CD4-positive, alpha-beta T cell treated with Interleukin-12 subunit alpha and Interleukin-12 subunit beta, for 1 hour (primary cell): ENCODE results near the gene DKKL1.
"Not testable (repeated sequence)": the region's sequence is repeated elsewhere in the genome, so short reads cannot be mapped to it uniquely, and the experiment has no call there.

Experiments used
- DNase-seq: peaks from one replicate; pipeline ENCODE4 v3.0.0-alpha.2; 2020

The DKKL1 gene

GRCh38 chr19:49363268-49364082, at the start of gene DKKL1:
Gene DKKL1, plus strand, starts transcription at chr19:49363877. Its CDS starts 122 bp downstream, at chr19:49363999.
- peak; percentile 73 for DNase-seq

GRCh38 chr19:49315111-49315510, 48.6 kb upstream of the DKKL1 start:
- no peak for DNase-seq

- no peak for DNase-seq
Observed at GRCh38 chr19:49316284-49316683, 47.4 kb upstream of the DKKL1 start.

GRCh38 chr19:49318296-49318695, 45.4 kb upstream of the DKKL1 start:
- DNase-seq = no peak

- no peak for DNase-seq
Observed at GRCh38 chr19:49324801-49325576, 38.7 kb upstream of the DKKL1 start, which contains the start of gene SLC6A16. Gene SLC6A16, minus strand, starts transcription at chr19:49325191. Its CDS starts 13,844 bp downstream, at chr19:49311347.

- not testable (repeated sequence) for DNase-seq
Observed at GRCh38 chr19:49325756-49326155, 37.9 kb upstream of the DKKL1 start.

- DNase-seq = no peak
Observed at GRCh38 chr19:49326165-49326704, 37.4 kb upstream of the DKKL1 start.

- peak; percentile 60 for DNase-seq
Observed at GRCh38 chr19:49327878-49328544, 35.7 kb upstream of the DKKL1 start.

- DNase-seq = no peak
Observed at GRCh38 chr19:49328741-49329140, 34.9 kb upstream of the DKKL1 start.

GRCh38 chr19:49331187-49331586, 32.5 kb upstream of the DKKL1 start:
- DNase-seq = not testable (repeated sequence)

- peak; percentile 76 for DNase-seq
Observed at GRCh38 chr19:49331616-49332055, 32.0 kb upstream of the DKKL1 start.

- not testable (repeated sequence) for DNase-seq
Observed at GRCh38 chr19:49332691-49333417, 30.8 kb upstream of the DKKL1 start.

- DNase-seq = no peak
Observed at GRCh38 chr19:49333418-49333805, 30.3 kb upstream of the DKKL1 start.

GRCh38 chr19:49333811-49334288, 29.8 kb upstream of the DKKL1 start:
- peak; percentile 75 for DNase-seq

- peak; percentile 54 for DNase-seq
Observed at GRCh38 chr19:49335071-49335783, 28.4 kb upstream of the DKKL1 start, which contains the start of gene CD37. Gene CD37, plus strand, starts transcription at chr19:49335406. Its CDS starts 135 bp downstream, at chr19:49335541.

- DNase-seq = peak; percentile 52
Observed at GRCh38 chr19:49335784-49336481, 27.7 kb upstream of the DKKL1 start.

- DNase-seq = no peak
Observed at GRCh38 chr19:49336482-49337266, 27.0 kb upstream of the DKKL1 start.

GRCh38 chr19:49337267-49338022, 26.2 kb upstream of the DKKL1 start:
- no peak for DNase-seq
